GM20431 (cell line): ENCODE results near the gene PAK4.

Experiments
- in situ Hi-C: fragments of 300-500 bp; cut with MseI, MboI; formaldehyde crosslinking; loops from one replicate; pipeline ENCODE4 v1.15.0; 2020; ENCODE audit warnings: low sequenced_read_pairs; ENCODE audit not compliant: unreplicated experiment

The PAK4 gene

GRCh38 chr19:39098365-39099269 is 27.0 kb upstream of the PAK4 start:
- in situ Hi-C loops = no loop called here

GRCh38 chr19:39099341-39099740 is 26.2 kb upstream of the PAK4 start:
- in situ Hi-C loops = no loop called here

- in situ Hi-C loops = no loop called here
Measured at GRCh38 chr19:39100500-39101166, 25.0 kb upstream of the PAK4 start.

GRCh38 chr19:39103151-39103550 is 22.4 kb upstream of the PAK4 start:
- in situ Hi-C loops = no loop called here

GRCh38 chr19:39104186-39104596 is 21.4 kb upstream of the PAK4 start:
- in situ Hi-C loops = no loop called here

- in situ Hi-C loops = no loop called here
Measured at GRCh38 chr19:39106194-39106593, 19.4 kb upstream of the PAK4 start.

GRCh38 chr19:39109641-39110040 is 15.9 kb upstream of the PAK4 start:
- in situ Hi-C loops = loop anchor here (10.0 kb wide), 1 partner anchor 215 kb away; the partner anchor contains the start of gene LRFN1

- in situ Hi-C loops = loop anchor here (10.0 kb wide), 1 partner anchor 214 kb away; the partner anchor contains the start of gene LRFN1
Measured at GRCh38 chr19:39110263-39110967, 15.2 kb upstream of the PAK4 start.

GRCh38 chr19:39111593-39112199 is 13.9 kb upstream of the PAK4 start:
- in situ Hi-C loops = loop anchor here (10.0 kb wide), 1 partner anchor 213 kb away; the partner anchor contains the start of gene LRFN1

GRCh38 chr19:39112338-39112890 is 13.2 kb upstream of the PAK4 start:
- in situ Hi-C loops = loop anchor here (10.0 kb wide), 1 partner anchor 212 kb away; the partner anchor contains the start of gene LRFN1

- in situ Hi-C loops = loop anchor here (10.0 kb wide), 1 partner anchor 212 kb away; the partner anchor contains the start of gene LRFN1
Measured at GRCh38 chr19:39113199-39113598, 12.4 kb upstream of the PAK4 start.

- in situ Hi-C loops = loop anchor here (10.0 kb wide), 1 partner anchor 210 kb away; the partner anchor contains the start of gene LRFN1
Measured at GRCh38 chr19:39115105-39115847, 10.3 kb upstream of the PAK4 start.

GRCh38 chr19:39117023-39117422 is 8.6 kb upstream of the PAK4 start:
- in situ Hi-C loops = loop anchor here (10.0 kb wide), 1 partner anchor 208 kb away; the partner anchor contains the start of gene LRFN1

- in situ Hi-C loops = loop anchor here (10.0 kb wide), 1 partner anchor 205 kb away; the partner anchor contains the start of gene LRFN1
Measured at GRCh38 chr19:39119830-39120229, 5.8 kb upstream of the PAK4 start.

- in situ Hi-C loops = no loop called here
Measured at GRCh38 chr19:39122934-39123731, 2.5 kb upstream of the PAK4 start.

- in situ Hi-C loops = no loop called here
Measured at GRCh38 chr19:39124136-39124764, 1.3 kb upstream of the PAK4 start.

- in situ Hi-C loops = no loop called here
Measured at GRCh38 chr19:39125199-39125553, 410 bp upstream of the PAK4 start.
